Gastrocnemius medialis (tissue), 4 donors: Measurements from ENCODE around the gene ARID3B.

ENCODE experiments used
- CTCF ChIP-seq, 5 experiments: fragments of 450-650 bp in 3 of 5; fragments of 200-600 bp in 2 of 5; sonication (generic) in 2 of 5; IDR thresholded peaks in 4 of 5; conservative IDR thresholded peaks in 1 of 5; 1 replicate in 4 of 5; 2 replicates in 1 of 5; pipeline ENCODE4 v1.5.1; 2016 to 2019; ENCODE audit warnings: antibody characterized with exemption in 5 of 5, mild to moderate bottlenecking in 3 of 5, moderate library complexity in 3 of 5
- POLR2A ChIP-seq, 2 donors: fragments of 450-650 bp; IDR thresholded peaks; one replicate each; pipeline ENCODE4 v1.6.1; 2017; ENCODE audit warnings: antibody characterized with exemption in 2 of 2, mild to moderate bottlenecking in 2 of 2, moderate library complexity in 2 of 2

GRCh38 chr15:74614744-74615507 lies 73.9 kb downstream of the ARID3B start:
- TF ChIP-seq CTCF (IDR thresholded peaks at IDR 0.05 in 4 of 5, conservative IDR thresholded peaks at IDR 0.05 in 1 of 5) (no peak), POLR2A (IDR thresholded peaks at IDR 0.05) (peak; percentile 1 to 38)
